ENCODE data around the gene TPRN.

The TPRN gene

GRCh38 chr9:137235424-137236237 is 35.1 kb upstream of the TPRN start:
- no peak for DNase-seq

- DNase-seq, result no peak
These were observed 34.4 kb upstream of the TPRN start for GRCh38 chr9:137234758-137235423.

- no peak for DNase-seq
These were observed 33.6 kb upstream of the TPRN start for GRCh38 chr9:137234055-137234697.

- no peak for DNase-seq
These were observed 32.8 kb upstream of the TPRN start for GRCh38 chr9:137233143-137233980.

- no peak for DNase-seq
These were observed 32.0 kb upstream of the TPRN start for GRCh38 chr9:137232510-137232909.

GRCh38 chr9:137232101-137232500 is 31.6 kb upstream of the TPRN start:
- DNase-seq, result no peak

GRCh38 chr9:137231372-137232039 is 31.0 kb upstream of the TPRN start:
- DNase-seq, result no peak

GRCh38 chr9:137230705-137231371 is 30.3 kb upstream of the TPRN start, which contains the start of gene SLC34A3:
Gene SLC34A3, plus strand, starts transcription at chr9:137230901. Its CDS starts 802 bp downstream, at chr9:137231703.
- DNase-seq, result no peak

- no peak for DNase-seq
These were observed 29.6 kb upstream of the TPRN start for GRCh38 chr9:137229903-137230704.

- DNase-seq, result no peak
These were observed 28.7 kb upstream of the TPRN start for GRCh38 chr9:137228968-137229896.

GRCh38 chr9:137228506-137228967 is 28.0 kb upstream of the TPRN start:
- DNase-seq, result no peak

- DNase-seq, result no peak
These were observed 27.4 kb upstream of the TPRN start for GRCh38 chr9:137227853-137228505.

- peak; percentile 88 for DNase-seq
These were observed 26.7 kb upstream of the TPRN start, which contains the start of gene RNF224 for GRCh38 chr9:137227054-137227852. Gene RNF224, plus strand, starts transcription at chr9:137227502. Its CDS starts 834 bp downstream, at chr9:137228336.

- DNase-seq, result no peak
These were observed 26.0 kb upstream of the TPRN start for GRCh38 chr9:137226338-137227053.

GRCh38 chr9:137225699-137226331 is 25.3 kb upstream of the TPRN start:
- DNase-seq, result no peak

- peak; percentile 41 for DNase-seq
These were observed 24.5 kb upstream of the TPRN start, which contains the start of gene CYSRT1 for GRCh38 chr9:137224830-137225694. Gene CYSRT1, plus strand, starts transcription at chr9:137225174. Its CDS starts 448 bp downstream, at chr9:137225622.
